NCI-H2029 treated with DMSO at 0.1 percent for 48 hours (cell line): Measurements from ENCODE around the gene PHF21B.
"Not testable (repeated sequence)": the region's sequence is repeated elsewhere in the genome, so short reads cannot be mapped to it uniquely, and the experiment has no call there.

ENCODE experiments used
- DNase-seq: peaks from one replicate; lab custom pipeline; 2025; lab: John Stamatoyannopoulos, UW

Gene PHF21B

GRCh38 chr22:44935724-44936123 lies 74.1 kb downstream of the PHF21B start:
- no peak for DNase-seq

- DNase-seq, result no peak
These were observed 75.4 kb downstream of the PHF21B start for GRCh38 chr22:44934454-44934735.

DNA sequence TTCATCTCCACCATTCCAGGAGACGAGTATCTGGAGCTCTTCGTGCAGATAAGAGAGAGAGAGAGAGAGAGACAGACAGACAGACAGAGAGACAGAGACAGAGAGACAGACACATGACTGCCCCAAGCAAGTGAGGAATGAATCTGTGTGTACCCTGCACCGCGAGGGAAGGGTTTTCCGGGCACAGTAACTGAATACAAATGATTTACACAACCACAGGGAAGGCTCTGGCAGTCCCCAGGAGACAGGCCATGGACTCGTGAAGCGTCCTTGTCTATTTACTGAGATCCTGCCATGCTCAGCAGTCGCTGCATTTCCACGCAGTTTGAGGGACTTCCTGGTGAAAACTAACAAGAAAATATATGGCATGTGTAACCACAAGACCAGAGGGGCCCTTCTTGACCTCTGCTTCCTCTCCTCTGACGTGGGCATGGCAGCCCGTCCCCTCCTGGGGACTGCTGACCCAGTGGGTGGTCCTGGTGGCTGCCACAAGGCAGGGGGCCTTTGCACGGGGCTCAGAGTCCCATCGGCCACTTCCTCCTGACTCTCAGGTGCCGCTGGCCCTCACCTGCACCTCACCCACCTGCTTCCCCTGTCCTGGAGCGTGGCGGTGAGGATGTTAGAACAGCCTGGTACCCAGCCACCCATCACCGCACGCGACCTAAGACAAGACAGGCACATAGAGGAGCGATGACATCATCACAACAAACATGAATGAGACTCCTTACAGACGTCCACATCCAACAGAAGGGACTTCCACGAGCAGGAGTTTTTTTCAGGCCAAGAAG lies 75.9 kb downstream of the PHF21B start:
- no peak for DNase-seq

DNA sequence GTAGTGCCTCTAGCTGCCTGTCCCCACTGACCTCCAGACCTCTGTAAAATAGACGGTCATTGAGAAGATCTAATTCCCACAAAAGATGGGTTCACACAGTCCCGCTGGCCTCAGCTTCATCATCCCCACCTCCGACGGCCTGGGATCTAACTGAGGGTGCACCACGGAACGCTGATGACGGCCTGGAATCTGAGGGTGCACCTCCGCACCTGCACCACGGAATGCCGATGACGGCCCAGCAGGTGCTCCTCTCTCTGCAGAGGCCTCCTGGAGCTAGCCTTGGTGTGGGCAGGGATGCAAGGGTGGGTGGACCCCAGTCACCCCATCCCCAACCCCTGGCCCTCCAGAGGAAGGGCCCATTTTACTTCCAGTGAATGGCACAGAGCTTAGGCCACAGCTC lies 77.3 kb downstream of the PHF21B start:
- DNase-seq, result no peak

GRCh38 chr22:44931766-44932165 lies 78.0 kb downstream of the PHF21B start:
- DNase-seq, result no peak

DNA sequence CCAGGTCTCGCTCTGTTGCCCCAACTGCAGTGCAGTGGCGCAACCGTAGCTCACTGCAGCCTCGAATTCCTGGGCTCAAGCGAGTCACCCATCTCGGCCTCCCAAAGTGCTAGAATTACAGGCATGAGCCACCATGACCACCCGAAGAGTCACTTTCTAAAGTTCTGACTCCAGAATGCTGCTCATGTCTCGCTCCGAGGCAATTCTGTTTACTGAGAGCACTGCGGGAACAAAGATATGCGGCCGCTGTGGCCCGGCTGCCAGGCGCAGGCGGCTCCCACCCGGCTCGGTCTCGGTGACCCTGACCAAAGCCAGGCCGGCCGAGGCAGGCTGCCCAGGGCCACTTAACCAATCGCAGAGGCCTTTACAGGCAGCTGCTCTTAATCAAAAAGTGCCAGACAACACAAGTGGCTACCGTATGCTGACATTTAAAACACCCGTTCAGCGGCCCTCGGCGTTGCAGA lies 78.7 kb downstream of the PHF21B start:
- no peak for DNase-seq

- no peak for DNase-seq
These were observed 79.1 kb downstream of the PHF21B start for GRCh38 chr22:44930711-44931035.

GRCh38 chr22:44930016-44930710 lies 79.6 kb downstream of the PHF21B start:
- DNase-seq, result no peak

- DNase-seq, result no peak
These were observed 80.3 kb downstream of the PHF21B start for GRCh38 chr22:44929359-44930015.

DNA sequence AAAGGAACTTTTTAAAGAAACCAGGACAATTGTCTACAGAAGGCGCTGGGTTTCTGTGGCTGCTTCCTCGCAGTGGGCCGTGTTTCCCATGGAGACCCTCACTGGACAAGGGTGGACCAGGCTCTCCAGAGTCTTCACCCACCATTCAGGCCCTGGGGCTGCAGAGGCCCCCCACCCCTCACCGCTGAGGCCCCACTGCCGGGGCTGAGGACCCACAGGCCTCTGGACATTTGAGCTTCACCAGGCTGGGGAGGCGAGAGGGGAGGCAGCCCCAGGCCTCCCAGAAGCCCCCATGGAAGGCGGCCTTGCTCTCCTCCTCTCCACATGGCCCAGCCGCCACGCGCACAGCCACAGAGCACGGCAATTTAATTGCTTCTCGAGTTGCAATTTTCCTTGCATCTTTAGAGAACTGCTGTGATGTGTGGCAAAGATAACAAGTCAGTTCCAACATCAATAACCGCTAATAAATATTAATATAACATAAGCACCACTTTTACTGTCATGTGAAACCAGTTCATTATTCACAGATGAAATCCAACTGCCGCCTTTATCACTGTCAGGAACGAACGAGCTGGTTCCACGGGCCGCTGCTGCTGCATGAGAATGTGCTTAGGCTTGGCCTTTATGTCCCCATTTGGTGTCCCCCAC lies 81.0 kb downstream of the PHF21B start:
- no peak for DNase-seq

DNA sequence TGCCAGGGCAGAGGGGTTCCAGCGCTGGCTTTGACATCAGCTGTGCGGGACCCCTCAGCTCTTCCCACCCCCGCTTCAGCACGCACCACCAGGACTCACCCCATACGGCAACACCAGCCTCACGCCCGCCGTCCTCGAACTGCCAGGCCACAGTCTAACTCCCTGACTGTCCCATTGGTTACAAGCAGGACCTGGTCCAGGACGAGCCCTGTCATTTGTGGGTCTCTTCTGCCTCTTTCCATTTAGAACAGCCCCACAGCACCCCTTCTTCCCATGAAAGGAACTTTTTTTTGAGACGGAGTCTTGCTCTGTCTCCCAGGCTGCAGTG lies 81.7 kb downstream of the PHF21B start:
- no peak for DNase-seq

DNA sequence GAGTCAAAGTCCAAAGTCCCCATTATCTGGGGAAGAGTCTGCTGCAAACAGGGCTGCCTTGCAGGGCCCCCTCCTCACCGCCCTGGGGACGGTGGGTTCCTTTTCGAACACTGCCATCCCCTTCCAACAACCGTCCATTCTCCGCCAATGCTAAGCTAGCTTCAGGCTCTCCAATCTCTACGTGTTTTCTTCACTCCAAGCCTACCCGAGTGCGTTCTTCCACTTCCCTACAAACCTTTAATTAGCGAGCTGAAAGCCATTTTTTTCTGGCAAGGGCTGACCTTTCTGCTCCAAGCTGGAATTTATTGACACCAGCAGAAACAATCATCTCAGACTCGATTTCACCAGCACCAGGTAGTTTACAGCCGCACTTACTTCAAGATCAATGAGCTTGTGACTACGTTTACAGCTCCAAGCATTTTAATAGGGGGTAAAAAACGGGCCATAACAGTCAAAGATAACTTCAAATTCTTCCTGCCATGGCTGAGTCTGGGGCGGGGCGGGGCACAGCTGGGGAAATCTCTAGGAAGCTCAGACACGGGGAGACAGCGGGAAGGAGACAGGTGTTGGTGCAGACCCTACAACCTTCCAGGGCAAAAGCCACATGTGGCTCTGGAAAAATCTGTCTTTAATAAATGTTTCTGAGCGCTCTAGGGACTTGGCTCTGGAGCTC lies 82.2 kb downstream of the PHF21B start:
- DNase-seq, result no peak

- DNase-seq, result no peak
These were observed 83.1 kb downstream of the PHF21B start for GRCh38 chr22:44926491-44927415.

DNA sequence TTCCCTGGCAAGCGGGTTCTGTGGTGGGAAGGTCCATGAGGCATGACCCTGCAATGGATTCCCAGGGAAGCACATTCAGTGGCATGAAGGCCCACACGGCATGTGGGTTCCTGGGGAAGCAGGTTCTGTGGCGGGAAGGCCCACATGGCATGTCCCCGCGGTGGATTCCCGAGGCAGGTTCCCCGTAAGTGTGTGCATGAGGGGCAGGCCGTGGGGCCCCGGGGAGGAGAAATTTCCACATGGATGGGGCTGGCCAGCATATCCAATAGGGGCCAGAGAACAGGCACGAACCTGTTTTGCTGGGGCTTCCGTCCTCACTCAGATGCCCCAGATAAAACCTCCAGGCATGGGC lies 83.7 kb downstream of the PHF21B start:
- no peak for DNase-seq

DNA sequence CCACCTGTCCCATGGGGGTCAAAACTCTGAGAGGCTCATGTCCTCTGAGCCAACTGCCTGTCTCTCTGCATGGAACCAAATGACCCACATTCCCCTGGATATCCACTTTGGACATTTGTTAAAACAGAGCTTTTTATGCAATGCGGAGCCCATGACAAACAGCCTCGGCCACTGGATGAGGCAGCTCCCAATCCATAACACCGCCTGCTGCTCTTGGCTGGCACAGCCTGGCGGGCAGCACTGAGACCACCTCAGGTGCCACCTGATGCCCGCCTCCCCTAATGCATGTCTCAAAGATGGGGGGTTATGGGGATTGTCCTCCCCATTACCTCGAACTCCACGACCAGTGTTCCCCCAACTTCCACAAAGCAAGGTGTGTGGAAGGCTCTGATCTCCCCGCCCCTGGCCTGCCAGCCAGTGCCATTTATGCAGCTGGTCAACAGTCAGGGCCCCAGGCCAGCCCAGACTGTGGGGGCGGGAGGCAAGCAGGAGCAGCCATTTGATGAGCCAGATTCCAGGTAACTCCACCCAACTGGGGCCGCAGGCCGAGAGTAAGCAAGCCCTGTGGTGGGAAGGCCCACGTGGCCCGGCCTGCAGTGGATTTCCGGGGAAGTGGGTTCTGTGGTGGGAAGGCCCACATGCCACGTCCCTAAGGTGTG lies 84.2 kb downstream of the PHF21B start:
- DNase-seq, result no peak

- no peak for DNase-seq
These were observed 85.1 kb downstream of the PHF21B start for GRCh38 chr22:44924710-44925109.

DNA sequence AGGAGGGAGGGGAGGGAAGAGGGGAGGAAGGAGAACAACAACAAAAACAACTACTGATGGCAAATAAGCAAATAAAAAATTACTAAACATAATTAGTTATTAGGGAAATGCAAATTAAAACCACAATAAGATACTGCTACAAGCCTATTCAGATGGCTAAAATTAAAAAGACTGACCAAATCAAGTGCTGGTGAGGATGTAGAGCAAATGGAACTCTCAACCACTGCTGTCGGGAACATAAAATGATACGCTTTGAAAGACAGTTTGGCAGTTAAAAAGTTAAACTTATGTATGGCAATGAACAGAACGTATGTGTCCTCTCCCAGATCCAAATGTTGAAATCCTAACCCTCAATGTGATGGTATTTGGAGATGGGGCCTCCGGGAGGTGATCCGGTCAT lies 85.7 kb downstream of the PHF21B start:
- DNase-seq, result no peak

DNA sequence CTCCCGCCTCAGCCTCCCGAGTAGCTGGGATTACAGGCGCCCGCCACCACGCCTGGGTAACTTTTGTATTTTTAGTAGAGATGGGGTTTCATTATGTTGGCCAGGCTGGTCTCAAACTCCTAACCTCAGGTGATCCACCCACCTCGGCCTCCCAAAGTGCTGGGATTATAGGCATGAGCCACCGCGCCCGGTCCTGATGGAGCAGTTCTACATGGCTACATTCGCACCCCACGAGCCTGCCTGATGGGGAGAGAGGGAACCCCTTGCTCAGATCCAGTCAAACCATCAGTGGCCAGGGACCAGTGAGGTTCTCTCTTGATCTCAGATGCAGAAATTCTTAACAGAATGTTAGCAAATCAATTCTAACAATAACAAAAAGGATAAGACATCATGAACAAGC lies 88.0 kb downstream of the PHF21B start:
- not testable (repeated sequence) for DNase-seq

GRCh38 chr22:44920183-44920582 lies 89.6 kb downstream of the PHF21B start:
- no peak for DNase-seq

GRCh38 chr22:44919691-44920090 lies 90.1 kb downstream of the PHF21B start:
- no peak for DNase-seq

GRCh38 chr22:44918925-44919392 lies 90.8 kb downstream of the PHF21B start:
- DNase-seq, result no peak
